ENCODE measurements around the gene HES6. TPM values are rescaled to one million over a fixed set of nuclear protein-coding genes. Genes with fewer than 3 reads are reported as not detected.

Gene HES6
- total and polyA plus RNA-seq, 2 of the 8 experiments (the other 6 are each of a cell fraction or from before 2014, with no cell fraction given), result 32.6 to 36.3 TPM

DNA sequence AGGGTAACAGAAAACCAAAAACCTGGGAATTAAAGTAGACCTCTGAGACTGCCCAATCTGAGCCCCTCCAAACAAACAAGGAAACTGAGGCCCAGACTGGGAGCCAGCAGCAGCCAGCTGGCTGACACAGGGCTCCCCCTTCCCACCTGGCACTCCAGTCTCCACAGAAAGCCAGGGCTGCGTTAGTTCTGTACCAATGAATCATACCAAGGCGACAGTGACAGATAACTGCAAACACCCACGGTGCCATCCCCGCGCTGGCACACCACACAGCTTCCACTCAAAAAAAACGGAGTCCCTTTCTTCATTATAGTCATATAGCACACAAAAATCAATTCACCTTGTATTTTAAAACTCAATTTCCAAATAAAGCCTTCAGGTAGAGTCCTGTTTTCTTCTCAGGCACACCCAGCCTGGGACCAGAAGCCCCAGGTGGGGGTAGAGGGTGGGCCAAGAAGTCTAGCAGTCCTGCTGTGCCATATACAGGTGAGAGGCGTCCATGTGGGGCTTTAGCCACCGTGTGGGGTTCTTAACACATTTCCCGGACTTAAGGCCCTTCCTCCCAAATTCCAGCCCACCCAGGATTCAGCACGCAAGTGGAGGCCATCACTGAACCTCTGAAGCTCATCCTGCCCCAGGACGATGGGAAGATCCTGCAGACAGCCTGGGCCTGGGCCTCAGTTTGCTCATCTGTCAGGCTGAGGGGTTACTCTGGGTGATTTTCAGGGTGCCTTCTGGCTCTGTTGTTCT is 47.3 kb upstream of the HES6 start (continued):
- TF ChIP-seq GABPA (IDR thresholded peaks at IDR 0.05; ENCODE audit: borderline replicate concordance, insufficient read depth, low read length), result no peak
- TF ChIP-seq JUN (IDR thresholded peaks at IDR 0.05; ENCODE audit: low read depth, low read length), result no peak
- TF ChIP-seq, protein P1, sequence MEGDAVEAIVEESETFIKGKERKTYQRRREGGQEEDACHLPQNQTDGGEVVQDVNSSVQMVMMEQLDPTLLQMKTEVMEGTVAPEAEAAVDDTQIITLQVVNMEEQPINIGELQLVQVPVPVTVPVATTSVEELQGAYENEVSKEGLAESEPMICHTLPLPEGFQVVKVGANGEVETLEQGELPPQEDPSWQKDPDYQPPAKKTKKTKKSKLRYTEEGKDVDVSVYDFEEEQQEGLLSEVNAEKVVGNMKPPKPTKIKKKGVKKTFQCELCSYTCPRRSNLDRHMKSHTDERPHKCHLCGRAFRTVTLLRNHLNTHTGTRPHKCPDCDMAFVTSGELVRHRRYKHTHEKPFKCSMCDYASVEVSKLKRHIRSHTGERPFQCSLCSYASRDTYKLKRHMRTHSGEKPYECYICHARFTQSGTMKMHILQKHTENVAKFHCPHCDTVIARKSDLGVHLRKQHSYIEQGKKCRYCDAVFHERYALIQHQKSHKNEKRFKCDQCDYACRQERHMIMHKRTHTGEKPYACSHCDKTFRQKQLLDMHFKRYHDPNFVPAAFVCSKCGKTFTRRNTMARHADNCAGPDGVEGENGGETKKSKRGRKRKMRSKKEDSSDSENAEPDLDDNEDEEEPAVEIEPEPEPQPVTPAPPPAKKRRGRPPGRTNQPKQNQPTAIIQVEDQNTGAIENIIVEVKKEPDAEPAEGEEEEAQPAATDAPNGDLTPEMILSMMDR (IDR thresholded peaks at IDR 0.05; ENCODE audit: control extremely low read depth in 1 of 3, insufficient read depth in 1 of 3, low read depth in 1 of 3, low read length in 3 of 3), result no peak
- TF ChIP-seq HDAC6 (IDR thresholded peaks at IDR 0.05; ENCODE audit: low read depth, low read length), result no peak
- TF ChIP-seq CEBPB (IDR thresholded peaks at IDR 0.05; ENCODE audit: low read depth, low read length), result no peak
- no peak for TF ChIP-seq HDAC2 (IDR thresholded peaks at IDR 0.05; ENCODE audit: borderline replicate concordance in 1 of 2, low read depth in 2 of 2, low read length in 2 of 2)
- no peak for TF ChIP-seq CHD2 (IDR thresholded peaks at IDR 0.05; ENCODE audit: low read length)
- TF ChIP-seq SIRT6 (IDR thresholded peaks at IDR 0.05; ENCODE audit: low read length), result no peak
- TF ChIP-seq PHF8 (conservative IDR thresholded peaks at IDR 0.05; ENCODE audit: low read depth, low read length), result no peak
